Measurements from ENCODE around the gene PER1. TPM values are rescaled to one million over a fixed set of nuclear protein-coding genes. Genes with fewer than 3 reads are reported as not detected.

Gene PER1
- total RNA-seq, 1 donor from 2014 or later = 13.1 TPM

DNA sequence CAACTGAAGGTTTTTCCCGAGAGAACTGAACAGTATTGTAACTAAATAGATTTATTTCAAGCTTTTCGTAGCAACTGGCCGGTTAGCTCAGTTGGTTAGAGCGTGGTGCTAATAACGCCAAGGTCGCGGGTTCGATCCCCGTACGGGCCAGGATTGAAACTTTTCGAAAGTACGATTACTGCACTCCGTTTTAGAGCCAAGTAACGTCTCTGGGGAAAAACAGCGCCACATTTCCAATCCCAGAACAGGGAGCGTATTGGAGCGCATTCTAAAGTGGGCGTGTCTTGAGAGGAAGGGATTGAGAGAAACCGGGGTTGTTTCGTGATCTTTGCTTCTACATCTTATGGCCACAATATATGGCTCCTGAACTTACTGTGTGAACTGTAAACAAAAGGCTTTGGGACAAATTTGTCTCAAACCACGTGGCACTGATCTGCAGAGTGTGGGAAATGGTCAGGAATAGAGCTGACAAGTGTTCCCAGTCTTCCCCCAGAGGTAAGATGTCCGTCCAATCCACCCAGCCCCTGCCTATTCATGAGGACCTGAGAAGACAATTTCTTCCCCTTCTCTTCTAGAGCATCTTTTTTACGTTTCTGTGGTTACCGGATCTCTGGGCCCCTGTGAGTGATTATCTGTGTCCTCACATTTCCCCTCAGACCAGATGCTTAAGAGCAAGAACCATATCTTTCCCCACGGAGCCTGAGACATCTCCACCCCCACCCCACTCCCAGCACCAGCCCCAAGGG is 35.5 kb upstream of the PER1 start:
- peak overlapping the region; percentile 96 for H3K4me3 ChIP-seq (ENCODE audit: low read depth, low read length)
- DNase-seq (ENCODE audit: low read depth) = peak; percentile 92

DNA sequence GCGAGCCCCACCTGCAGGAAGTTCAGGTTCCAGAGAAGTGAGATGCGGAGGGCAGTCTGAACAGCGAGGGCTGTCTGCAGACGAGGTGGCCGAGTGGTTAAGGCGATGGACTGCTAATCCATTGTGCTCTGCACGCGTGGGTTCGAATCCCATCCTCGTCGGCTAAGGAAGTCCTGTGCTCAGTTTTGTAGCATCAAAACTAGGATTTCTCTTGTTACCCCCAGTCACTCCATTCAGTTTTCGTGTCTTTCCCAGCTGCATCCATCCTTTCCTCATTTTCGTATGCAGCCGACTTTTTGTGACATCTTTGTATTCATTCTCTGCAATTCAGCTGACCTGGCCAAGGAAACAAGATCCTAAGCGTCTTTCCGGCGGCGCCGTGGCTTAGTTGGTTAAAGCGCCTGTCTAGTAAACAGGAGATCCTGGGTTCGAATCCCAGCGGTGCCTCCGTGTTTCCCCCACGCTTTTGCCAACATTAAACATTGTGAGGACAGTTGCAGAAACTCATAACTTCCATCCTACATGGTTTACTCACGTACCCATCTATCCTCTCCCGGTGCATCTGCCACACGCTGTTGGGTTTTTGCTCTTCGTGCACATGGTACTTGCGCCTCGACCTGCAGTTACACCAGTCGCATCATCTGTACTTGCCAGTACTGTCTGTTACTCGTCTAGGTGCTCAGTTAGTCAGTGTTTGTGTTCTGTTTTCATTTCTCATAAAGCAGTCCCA is 34.7 kb upstream of the PER1 start:
- TF ChIP-seq, protein P1, sequence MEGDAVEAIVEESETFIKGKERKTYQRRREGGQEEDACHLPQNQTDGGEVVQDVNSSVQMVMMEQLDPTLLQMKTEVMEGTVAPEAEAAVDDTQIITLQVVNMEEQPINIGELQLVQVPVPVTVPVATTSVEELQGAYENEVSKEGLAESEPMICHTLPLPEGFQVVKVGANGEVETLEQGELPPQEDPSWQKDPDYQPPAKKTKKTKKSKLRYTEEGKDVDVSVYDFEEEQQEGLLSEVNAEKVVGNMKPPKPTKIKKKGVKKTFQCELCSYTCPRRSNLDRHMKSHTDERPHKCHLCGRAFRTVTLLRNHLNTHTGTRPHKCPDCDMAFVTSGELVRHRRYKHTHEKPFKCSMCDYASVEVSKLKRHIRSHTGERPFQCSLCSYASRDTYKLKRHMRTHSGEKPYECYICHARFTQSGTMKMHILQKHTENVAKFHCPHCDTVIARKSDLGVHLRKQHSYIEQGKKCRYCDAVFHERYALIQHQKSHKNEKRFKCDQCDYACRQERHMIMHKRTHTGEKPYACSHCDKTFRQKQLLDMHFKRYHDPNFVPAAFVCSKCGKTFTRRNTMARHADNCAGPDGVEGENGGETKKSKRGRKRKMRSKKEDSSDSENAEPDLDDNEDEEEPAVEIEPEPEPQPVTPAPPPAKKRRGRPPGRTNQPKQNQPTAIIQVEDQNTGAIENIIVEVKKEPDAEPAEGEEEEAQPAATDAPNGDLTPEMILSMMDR (conservative IDR thresholded peaks at IDR 0.05; ENCODE audit: low read depth, low read length) = peak; percentile 48
- H3K4me3 ChIP-seq (ENCODE audit: low read depth, low read length) = peak overlapping the region; percentile 96
- DNase-seq (ENCODE audit: low read depth) = no peak

More for the DNA sequence above, 35.5 kb upstream of the PER1 start:
- TF ChIP-seq, protein P1 (conservative IDR thresholded peaks at IDR 0.05; ENCODE audit: low read depth, low read length) = no peak

DNA sequence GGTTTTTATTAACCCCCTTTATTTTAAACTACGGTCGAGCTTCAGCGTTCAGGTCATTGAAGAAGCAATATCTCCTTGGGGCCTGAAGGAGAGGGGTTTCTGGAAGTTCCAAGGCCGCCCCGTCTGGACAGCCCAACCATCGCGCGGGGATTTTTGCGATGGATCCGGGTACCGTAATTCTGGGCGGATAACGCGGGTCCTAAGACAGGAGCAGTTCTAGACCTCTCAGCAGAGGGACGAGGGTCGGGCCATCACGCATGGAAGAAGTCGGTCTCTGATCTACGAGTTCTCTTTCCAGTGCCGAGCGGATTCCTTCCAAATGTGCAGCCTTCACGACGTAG is 34.2 kb upstream of the PER1 start:
- no peak for DNase-seq (ENCODE audit: low read depth)
- H3K4me3 ChIP-seq (ENCODE audit: low read depth, low read length) = peak overlapping the region; percentile 96
- TF ChIP-seq, protein P1 (conservative IDR thresholded peaks at IDR 0.05; ENCODE audit: low read depth, low read length) = no peak

DNA sequence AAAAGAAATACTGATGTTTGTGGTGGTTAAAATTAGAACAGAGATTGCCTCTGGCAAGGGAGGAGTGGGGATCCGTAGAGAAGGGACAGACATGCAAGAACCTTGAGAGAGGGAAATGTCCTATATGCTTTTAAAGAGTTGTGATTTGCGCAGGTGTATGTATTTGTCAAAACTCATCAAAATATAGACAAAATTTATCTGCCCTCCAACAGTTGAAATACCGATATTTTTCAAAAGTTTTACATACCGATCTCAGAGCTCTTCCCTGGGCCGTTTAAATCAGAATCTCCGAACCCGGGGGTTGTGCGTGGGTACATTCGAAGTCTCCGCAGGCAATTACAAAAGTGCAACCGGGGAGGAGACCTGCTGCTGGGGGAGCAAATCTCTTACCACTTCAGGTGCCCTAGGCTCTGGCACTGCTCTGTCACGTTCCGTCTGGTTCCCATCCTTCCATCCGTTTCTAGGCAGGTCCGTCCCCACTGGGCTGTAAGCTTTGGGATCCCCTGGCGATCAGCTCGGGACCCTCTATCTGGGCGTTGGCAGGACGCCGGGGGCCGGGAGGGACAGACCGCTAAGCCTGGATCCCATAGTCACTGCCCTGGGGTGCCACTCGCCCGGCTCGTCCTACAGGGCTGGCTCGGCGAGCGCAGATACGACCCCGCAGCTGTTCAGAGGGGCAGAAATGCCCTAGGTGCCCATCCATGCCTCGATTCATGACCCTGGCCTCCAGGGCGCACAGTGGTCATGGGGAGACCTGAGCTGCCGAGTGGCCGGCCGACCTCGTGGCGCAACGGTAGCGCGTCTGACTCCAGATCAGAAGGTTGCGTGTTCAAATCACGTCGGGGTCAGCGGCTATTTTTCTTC is 33.6 kb upstream of the PER1 start:
- DNase-seq (ENCODE audit: low read depth) = no peak
- TF ChIP-seq, protein P1 (conservative IDR thresholded peaks at IDR 0.05; ENCODE audit: low read depth, low read length) = no peak
- H3K4me3 ChIP-seq (ENCODE audit: low read depth, low read length) = peak overlapping the region; percentile 96

DNA sequence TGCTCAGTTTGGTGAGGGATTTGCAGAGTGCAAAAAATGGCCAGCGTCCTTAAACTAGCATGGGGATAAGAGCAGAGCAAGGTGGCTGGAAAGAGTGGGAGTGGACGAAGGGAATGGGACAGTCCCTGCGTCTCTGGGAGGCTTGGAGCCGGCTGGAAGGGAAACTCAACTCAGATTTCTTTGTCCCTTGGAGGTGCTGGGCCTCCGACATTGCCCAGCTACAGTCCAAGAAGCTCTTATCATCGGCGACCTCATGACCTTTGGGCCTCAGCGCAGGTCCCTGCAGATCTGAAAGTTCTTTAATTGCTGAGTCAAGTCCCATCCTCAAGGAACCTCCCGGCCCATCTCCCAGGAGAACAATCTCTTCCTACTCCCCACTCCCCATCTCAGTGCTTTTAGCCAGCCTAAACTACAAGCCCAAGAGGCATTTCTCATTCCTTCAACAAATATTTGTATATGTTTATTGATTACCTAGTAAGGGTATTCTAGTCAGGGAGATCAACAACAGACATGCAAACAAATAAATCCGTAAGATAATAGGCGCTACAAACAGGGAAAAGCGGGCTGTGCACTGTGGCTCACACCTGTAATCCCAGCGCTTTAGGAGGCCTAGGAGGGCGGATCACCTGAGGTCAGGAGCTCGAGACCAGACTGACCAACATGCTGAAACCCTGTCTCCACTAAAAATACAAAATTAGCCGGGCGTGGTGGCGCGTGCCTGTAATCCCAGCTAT is 25.0 kb upstream of the PER1 start:
- TF ChIP-seq, protein P1 (conservative IDR thresholded peaks at IDR 0.05; ENCODE audit: low read depth, low read length) = no peak
- DNase-seq (ENCODE audit: low read depth) = no peak
- peak overlapping the region; percentile 77 for H3K4me3 ChIP-seq (ENCODE audit: low read depth, low read length)

DNA sequence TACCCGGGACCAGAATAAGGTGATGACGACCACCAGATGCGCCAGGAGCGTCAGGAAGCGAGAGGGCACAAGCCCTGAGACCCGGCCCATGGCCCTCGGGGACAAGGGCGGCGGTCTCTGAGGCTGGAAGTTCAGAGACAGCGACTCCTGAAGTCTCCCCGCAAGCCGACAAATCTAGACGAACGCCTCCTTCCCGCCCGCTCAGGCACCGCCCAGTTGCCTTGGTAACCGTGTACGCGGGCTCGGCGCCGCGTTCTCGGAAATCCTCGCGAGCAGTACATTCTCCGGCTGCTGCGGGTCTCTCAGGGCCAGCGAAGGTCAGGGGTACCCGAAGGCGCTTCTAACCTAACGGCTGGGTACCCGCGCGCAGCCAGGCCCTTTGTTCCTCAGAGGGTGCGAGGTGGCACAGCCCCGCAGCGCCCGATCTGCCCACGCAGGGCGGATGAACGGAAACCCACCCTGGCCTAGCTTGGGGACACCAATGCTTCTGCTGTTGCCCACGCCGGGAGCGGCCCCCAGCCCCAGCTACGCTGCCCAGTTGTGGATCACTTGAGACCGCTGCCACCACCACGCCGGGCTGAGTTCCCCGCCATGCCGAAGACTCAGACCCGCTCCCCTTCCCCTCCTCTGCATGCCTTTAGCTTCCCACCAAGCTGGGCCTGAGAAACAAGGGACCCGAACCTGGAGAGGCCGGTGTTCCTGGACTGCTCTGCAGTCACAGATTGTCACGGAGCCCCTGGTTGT is 24.2 kb upstream of the PER1 start, which contains the start of gene TMEM107:
TSS of gene TMEM107 (minus strand) at position 184 of the 744 bp plus-strand sequence. CDS start at position 90, 94 bp downstream.
- peak within 1 kb of the TSS; percentile 77 for H3K4me3 ChIP-seq (ENCODE audit: low read depth, low read length)
- no peak for DNase-seq (ENCODE audit: low read depth)
- TF ChIP-seq, protein P1 (conservative IDR thresholded peaks at IDR 0.05; ENCODE audit: low read depth, low read length) = no peak

Data from epithelial cell of proximal tubule (primary cell).